ENCODE results near the gene ZEB1.
A peak's percentile ranks its signal among the peaks of the same experiment; 100 is the strongest.
"Not testable (repeated sequence)": the region's sequence is repeated elsewhere in the genome, so short reads cannot be mapped to it uniquely, and the experiment has no call there.

The ZEB1 gene

DNA sequence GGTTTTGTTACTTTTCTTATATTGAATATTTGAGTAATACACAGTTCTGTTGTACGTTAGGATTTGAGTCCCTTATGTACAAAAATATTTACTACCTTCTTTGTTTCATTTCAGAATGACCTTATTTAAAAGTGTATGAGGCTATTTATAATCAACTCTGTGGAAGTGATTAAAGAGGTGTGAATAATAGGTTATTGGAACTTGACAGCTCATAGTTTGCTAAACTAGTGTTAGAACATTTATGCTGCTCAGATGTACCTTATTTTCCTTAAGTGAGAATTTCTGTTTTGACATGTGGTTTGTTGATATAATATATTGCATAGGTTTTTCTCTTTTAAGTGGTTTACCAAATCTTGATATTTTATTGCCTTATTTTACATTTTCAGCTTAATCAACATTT lies 105.5 kb downstream of the ZEB1 start:
- DNase-seq (ENCODE audit: low spot score) = no peak

DNA sequence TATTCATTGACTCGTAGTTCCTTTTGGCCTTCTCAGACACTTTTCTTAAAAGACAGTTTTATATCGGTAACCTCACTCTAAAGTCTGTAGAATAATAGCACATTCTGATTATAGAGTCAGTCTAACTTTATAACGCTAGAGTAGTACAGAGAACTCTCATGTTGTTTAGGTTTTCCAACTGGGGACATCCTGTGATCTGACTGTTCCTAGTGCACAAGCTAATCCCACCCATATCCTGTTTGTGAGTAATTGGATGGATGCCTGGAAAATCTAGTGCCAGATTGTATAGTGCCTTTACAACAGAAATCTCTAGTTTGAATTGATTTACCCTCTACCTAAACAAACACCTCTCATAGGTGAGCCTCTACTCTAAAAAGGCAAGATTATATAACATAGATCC lies 107.4 kb downstream of the ZEB1 start:
- DNase-seq (ENCODE audit: low spot score) = no peak

DNA sequence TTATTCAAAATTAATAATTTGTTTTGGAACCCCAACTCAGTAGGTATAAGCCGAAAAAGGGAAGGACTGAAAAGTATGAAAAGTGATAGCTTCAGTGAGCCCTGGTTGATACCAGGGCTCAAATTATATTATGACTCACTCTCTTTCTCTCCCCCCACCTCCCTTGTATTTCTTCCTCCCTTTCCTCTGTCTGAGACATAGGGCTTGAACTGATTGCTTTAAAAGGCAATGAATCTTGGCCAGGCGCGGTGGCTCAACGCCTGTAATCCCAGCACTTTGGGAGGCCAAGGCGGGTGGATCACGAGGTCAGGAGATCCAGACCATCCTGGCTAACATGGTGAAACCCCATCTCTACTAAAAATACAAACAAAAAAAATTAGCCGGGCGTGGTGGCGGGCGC lies 108.3 kb downstream of the ZEB1 start:
- not testable (repeated sequence) for DNase-seq (ENCODE audit: low spot score)

DNA sequence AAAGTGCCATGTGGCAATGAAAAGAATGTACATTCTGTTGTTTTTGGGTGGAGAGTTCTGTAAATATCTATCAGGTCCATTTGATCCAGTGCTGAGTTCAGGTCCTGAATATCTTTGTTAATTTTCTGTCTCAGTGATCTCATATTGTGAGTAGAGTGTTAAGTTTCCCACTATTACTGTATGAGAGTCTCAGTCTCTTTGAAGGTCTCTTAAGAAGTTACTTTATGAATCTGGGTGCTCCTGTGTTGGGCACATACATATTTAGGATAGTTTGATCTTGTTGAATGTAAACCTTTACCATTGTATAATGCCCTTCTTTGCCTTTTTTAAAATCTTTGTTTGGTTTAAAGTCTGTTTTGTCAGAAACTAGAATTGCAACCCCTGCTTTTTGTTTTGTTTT lies 109.5 kb downstream of the ZEB1 start:
- DNase-seq (ENCODE audit: low spot score) = not testable (repeated sequence)

DNA sequence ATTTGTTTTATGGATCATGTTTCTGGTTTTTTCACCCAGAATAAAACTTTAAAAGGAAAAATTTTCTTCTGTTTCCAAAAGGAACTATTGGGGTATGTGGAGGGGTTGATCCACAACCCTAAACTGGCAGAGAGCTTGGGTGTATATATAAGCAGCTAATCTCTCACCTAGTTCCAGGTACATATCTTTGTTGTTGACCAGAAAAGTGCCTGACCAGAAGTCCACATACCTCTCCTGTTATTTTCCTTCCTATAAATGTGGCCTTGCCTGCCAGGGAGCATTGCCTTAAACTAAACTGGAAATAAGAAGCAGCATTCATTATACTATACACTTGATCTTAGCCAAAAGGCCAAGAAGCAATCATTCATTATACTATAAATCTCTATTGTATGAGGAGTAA lies 112.0 kb downstream of the ZEB1 start:
- no peak for DNase-seq (ENCODE audit: low spot score)

DNA sequence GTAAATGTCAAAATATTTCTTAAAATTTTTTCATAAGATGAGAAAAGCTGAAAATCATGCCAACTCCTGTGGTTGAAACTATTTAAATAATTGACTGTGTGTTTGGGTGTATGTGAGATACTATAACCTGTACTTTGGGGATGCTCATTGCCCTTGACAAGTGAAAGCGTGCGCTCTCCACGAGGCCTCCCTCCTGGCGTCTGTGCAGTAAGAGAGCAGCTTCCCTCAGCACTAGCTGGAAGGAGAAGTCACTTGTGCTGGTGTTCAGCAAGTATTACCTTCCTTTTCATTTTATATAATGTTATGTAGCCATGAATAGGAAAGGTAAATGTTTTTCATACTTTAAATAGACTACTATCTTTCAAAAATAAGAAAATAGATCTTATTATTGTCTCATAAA lies 118.9 kb downstream of the ZEB1 start:
- DNase-seq (ENCODE audit: low spot score) = no peak

DNA sequence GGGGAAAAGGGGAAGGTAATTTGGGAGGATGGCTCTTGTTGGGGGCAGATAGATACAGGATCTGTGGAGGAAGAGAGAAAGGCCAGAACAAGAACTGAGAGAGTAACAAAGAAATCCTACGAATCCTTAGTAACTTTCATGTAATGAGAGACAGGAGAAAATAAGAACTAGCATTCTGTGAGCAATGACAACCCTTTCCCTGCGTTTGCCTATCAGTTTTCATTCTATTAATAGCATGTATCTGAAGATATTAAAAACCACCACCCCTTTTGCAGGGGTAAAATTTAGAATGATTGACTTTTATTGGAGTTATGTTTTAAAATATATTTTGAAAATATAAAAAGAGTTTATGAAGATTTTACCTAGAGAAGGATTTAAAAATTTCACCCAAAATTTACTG lies 132.8 kb downstream of the ZEB1 start:
- no peak for DNase-seq (ENCODE audit: low spot score)

DNA sequence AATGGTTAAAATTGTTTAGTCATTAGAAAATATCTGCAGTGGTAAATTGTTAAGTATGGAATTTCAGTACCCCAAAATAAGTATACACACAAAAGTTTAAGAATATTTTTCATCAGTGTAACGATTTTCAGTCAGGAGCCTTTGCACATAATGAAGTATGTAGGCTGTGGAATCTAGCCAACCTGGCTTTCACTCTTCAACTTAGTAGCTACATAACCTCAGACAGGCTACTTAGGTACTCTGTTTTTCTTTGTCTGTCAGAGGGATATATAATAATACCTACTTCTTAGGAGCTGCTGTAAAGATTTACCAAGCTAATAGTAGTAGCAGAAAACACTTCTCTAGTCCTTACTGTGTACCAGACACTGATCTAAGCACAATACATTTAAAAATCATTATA lies 137.5 kb downstream of the ZEB1 start:
- no peak for DNase-seq (ENCODE audit: low spot score)

DNA sequence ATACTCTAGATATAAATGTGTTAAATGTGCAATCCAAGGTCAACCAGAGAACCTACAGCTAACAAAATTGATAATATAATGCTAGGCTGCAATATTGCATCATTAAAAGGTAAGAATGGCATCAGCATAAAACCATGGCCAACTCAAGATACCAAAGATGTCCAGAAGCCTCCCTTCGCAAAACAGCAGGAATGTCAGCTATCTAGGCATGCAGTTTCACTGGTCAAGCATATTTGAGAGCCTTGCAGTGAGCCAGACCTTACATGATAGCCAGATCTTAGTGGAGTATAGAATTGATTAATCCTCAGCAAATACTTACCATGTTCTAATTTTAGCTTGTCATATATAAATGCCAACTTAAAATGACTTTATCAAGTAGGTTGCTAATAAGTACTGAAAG lies 138.8 kb downstream of the ZEB1 start:
- no peak for DNase-seq (ENCODE audit: low spot score)

DNA sequence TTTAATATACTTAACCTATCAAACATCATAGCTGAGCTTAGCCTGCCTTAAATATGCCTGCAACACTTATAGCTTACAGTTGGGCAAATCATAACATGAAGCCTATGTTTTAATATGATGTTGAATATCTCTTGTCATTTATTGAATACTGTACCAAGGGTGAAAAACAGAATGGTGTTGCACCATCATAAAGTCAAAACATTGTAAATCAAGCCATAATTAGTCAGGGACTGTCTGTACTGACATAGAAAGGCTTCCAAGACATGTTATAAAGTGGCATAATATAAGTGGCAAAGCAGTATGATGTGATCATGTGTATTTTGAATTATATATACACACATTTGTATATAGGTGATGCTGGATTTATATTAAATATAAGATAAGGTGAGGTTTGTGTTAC lies 140.0 kb downstream of the ZEB1 start:
- DNase-seq (ENCODE audit: low spot score) = no peak

DNA sequence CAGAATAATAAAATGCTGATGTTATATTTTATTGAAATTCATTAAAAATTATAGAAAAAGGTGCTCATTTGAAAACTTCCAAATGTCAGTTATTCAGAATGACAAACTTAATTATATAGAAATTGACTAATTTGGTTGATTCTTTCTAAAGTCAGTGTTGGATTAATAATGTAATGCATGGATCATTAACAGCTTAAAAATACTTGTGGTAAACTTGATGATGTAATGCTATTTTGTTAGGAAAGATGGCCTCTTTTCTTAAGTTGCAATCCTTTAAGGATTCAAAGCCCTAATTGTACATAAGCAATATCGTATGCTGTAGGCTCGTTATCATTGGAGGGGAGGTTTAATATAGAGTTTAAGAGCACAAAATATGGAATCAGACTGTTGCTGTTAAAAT lies 141.2 kb downstream of the ZEB1 start:
- DNase-seq (ENCODE audit: low spot score) = no peak

DNA sequence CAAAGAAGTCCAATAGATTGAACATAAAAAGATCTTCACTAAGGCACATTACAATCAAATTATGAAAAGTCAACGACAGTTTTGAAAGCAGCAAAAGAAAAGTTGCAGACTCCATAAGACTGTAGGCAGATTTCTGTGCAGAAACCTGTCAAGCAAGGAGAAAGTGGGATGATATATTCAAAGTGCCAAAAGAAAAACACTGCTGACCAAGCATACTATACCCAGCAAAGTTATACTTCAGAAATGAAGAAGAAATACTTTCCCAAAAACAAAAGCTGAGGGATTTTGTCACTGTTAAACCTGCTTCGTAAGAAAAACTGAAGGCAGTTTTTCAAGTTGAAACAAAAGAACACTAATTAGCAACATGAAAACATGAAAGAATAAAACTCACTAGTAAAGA lies 145.5 kb downstream of the ZEB1 start:
- DNase-seq (ENCODE audit: low spot score) = no peak

DNA sequence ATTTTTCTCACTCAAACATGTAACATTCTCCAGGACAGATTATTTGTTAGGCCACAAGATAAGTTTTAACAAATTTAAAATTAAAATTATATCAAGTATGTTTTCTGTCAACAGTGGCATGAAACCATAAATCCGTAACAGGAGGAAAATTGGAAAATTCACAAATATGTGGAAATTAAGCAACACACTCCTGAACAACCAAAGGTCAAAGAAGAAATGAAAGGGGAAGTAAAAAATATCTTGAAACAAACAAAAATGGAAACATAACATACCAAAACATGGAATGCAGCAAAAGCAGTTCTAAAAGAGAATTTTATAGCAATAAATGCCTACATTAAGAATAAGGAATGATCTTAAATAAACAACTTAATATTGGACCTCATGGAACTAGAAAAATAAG lies 147.3 kb downstream of the ZEB1 start:
- no peak for DNase-seq (ENCODE audit: low spot score)

DNA sequence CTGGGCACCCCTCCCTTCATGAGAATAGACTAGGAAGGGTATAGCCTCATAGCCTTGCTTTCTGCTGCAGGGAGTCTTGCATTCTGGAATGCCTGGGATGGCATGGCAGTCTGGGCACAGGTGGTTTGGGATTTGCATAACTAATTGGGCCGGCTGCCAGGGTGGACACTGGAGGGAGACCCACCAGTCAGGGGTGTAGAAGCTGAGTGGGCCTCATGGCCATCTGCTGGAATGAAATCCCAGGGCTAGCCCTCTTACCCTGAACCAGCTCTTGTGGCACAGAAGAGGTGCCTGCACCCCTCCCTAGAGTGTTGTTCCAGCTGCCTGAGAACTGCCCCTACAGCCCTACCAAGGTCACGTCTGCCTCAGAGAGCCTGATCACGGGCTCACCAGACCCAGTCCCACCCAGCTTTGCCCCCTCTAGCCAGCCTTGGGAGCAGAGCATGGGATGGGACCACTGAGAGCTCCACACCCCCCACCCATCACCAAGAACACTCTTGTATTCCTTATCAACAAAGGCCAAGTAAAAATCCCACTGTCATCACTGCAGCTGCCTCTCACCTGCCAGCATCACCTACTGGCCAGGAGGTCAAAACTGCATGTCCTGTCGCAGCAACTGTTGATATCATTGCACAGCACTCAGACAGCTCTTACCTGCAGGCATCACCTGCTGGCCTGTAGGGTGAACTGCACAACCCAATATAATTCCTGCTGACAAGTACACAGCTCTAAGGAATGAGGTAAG lies 148.9 kb downstream of the ZEB1 start:
- DNase-seq (ENCODE audit: low spot score) = no peak

DNA sequence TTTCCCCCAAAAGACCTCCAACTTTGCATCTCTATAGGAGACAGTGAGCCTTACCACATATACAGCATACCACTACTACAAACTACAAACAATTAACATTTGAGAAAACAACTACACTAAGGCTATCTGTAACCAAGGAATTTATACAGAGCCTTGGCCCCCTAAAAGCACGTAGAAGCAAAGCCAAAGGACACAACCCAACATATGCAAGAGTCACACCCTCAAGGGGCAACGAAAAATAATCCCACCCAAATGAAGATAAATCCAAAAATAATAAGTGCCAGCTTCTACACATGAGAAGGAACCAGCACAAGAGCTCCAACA lies 149.5 kb downstream of the ZEB1 start:
- DNase-seq (ENCODE audit: low spot score) = no peak

DNA sequence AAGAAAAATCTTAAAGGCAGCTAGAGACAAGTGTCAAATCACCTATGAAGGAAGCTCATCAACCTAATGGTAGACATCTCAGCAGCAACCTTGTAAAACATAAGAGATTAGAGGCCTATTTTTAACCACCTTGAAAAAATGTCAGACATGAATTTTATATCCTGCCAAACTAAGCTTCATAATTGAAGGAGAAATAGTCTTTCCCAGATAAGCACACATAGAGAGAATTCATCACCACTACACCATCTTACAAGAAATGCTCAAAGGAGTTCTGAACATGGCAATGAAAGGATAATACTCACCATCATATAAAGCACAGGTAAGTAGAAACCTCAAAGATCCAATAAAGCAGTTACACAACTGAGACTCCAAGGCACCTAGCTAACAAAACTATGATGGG lies 156.5 kb downstream of the ZEB1 start:
- DNase-seq (ENCODE audit: low spot score) = no peak

DNA sequence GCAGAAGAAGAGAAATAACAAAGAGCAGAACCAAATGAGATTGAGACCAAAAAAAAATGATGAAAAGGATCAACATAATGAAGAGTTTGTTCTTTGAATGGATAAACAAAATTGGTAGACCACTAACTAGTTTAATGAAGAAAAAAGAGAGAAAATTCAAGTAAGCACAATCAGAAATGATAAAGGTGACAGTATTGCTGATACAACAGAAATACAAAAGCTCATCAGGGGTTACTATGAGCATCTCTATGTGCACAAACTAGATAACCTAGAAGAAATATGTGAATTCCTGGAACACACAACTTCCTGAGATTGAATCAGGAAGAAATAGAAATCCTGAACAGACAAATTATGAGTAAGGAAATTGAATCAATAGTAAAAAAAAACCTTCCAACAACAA lies 157.1 kb downstream of the ZEB1 start:
- no peak for DNase-seq (ENCODE audit: low spot score)

DNA sequence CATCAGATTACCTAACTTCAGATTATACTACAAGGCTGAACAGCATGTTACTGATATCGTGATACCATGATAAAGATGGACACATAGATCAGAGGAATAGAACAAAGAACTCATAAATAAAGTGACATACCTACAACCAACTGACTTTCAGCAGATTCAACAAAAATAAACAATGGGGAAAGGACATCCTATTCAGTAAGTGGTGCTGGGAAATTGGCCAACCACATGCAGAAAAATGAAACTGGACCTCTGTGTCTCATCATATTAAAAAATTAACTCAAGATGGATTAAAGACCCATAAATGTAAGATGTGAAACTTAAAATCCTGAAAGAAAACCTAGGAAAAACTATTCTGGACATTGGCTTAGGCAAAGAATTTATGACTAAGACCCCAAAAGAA lies 158.6 kb downstream of the ZEB1 start:
- no peak for DNase-seq (ENCODE audit: low spot score)

DNA sequence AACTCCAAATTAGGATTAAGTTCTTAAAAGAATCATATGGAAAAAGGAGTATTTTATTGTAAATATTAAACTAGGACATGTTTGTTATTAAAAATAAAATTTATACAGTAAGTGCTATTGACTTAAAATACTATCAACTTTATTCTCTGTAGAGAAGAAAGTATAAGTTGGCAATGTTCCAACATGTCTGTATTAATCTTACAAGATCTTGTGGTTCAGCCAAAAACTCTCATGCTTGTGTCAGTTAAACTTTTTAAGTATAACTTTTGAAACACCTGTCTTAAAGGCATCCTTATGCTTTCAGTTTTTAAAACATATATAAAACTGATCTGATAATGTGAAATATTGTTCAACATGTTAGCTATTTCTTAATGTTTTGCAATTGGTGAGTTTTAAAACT lies 160.7 kb downstream of the ZEB1 start:
- DNase-seq (ENCODE audit: low spot score) = no peak

DNA sequence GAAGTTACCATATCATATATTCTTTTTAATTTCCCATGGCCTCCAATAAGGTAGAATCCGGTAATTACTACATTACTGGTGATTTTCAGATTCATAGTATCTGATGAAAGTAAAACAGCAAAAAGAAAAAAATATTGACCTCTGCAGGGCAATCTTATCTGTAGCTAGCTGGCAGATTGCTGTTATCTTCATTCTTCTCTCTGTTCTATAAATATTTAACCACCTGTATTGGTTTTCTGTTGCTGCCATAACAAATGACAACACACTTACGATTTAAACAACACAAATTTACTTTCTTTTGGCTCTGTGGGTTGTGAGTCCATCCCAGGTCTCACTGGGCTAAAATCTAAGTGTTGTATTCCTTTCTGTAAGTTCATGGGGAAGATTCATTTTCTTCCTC lies 164.5 kb downstream of the ZEB1 start:
- no peak for DNase-seq (ENCODE audit: low spot score)

DNA sequence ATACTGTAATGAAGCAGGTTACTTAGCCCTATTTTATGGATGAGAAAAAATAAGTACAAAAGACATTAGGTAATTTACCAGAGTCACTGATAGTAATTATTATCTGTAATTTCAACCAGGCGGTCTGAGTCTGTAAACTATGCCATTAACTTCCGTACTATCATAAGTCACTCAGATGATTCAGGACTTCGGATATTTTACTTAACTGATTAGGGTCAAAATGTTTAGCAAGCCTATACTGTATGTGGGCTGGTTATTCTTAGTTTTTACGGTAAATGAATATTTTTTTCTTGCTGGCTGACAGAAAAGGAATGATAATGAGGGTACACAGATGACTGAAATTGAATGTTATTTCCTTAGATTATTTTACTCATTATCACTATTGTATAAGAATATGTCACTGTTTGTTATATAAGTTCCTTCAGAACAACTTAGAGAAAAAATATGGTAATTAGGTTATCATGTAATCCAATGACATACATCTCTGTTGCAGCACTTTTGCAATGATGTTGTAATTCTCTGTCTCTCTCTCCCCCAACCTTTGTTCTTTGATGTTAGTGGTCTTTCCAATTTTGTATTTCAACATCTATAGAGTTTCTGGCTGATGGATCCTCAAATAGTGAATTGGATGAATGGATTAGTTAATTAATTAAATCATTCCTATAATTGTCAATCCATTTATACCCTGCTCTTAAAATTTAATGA lies 165.6 kb downstream of the ZEB1 start:
- no peak for DNase-seq (ENCODE audit: low spot score)

DNA sequence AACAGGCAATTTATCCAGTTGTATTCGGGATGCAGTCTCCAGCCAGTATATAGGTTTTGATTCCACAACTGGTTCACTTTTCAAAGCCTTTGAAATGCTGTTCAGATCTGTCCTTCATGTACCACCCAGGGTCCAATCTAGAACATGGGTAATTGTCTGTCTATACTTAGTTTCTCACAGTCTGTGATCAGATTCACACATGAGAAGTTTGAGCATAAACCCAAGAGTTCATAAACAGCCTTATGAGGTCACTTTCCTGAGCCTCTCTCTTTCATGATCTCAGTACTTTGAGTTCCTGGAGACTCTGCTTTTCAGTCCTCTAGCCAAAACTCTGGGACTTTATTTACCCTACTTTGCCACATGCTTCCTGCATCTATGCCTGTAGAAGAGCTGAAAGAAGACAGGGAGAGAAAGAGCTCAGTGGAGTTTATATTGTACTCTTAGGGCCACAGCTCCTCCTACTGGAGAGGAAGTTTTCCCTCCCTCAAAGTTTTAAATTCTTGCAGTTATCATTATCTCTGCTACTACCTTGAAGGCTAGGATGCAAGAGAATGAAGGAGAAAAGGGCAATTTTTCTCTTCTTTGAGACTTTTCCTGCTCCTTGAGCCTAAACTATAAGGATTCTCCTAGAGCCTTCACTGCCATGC lies 172.0 kb downstream of the ZEB1 start:
- peak; percentile 48 for DNase-seq (ENCODE audit: low spot score)

DNA sequence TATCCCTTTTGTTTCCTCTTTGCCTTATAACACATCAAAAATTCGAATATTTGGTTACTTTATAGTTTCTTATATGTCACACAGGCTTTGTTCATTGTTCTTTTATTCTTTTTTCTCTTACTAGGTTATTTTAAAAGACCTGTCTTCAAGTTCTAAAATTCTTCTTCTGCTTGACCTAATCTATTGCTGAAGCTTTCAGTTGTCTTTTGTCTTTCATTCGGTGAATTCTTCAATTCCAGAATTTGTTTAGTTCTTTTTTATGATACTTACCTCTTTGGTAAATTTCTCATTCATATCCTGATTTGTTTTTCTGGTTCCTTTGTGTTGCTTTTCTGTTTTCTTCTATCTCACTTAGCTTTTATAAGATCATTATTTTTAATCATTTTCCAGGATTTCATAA lies 188.4 kb downstream of the ZEB1 start:
- DNase-seq (ENCODE audit: low spot score) = no peak

DNA sequence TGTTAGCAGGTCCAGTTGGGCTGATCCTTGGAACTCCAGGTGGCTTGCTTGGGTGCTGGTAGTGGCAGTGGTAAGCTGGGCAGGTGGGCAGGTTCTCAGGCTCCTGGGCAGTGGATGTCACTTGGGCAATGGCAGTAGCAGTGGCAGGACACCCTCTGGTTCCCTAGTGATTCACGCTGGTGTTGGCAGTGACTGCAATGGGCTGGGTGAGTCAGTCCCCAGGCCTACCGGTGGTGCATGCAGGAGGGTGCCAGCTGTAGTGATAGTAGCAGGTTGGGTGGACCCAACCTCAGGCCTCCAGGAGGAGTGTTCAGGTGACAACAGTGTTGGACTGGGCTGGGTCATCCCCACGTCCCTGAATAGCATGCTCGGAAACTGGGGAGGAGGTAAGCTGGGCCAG lies 189.2 kb downstream of the ZEB1 start:
- DNase-seq (ENCODE audit: low spot score) = no peak
